HG02610 (cell line): ENCODE results near the gene CSMD2.

Source experiments
- ATAC-seq: cut with Tn5 transposase; IDR thresholded peaks from one replicate; pipeline ENCODE4 v1.9.1; 2021; ENCODE audit warnings: mild to moderate bottlenecking, moderate library complexity; ENCODE audit not compliant: unreplicated experiment

The CSMD2 gene

GRCh38 chr1:33777337-33777736, 387.7 kb downstream of the CSMD2 start:
- no peak for ATAC-seq

GRCh38 chr1:33768821-33769220, 396.2 kb downstream of the CSMD2 start:
- no peak for ATAC-seq

- ATAC-seq: no peak
These were observed 396.9 kb downstream of the CSMD2 start for GRCh38 chr1:33768106-33768505.

GRCh38 chr1:33764149-33764548, 400.9 kb downstream of the CSMD2 start:
- ATAC-seq: no peak

GRCh38 chr1:33763406-33763805, 401.6 kb downstream of the CSMD2 start:
- no peak for ATAC-seq

GRCh38 chr1:33762962-33763361, 402.1 kb downstream of the CSMD2 start:
- ATAC-seq: no peak

- no peak for ATAC-seq
These were observed 402.8 kb downstream of the CSMD2 start for GRCh38 chr1:33762109-33762830.

- ATAC-seq: no peak
These were observed 406.3 kb downstream of the CSMD2 start for GRCh38 chr1:33758698-33759097.

- no peak for ATAC-seq
These were observed 411.8 kb downstream of the CSMD2 start for GRCh38 chr1:33753087-33753856.

- ATAC-seq: no peak
These were observed 419.1 kb downstream of the CSMD2 start for GRCh38 chr1:33745942-33746341.

- no peak for ATAC-seq
These were observed 421.6 kb downstream of the CSMD2 start for GRCh38 chr1:33743221-33743998.

- no peak for ATAC-seq
These were observed 422.4 kb downstream of the CSMD2 start for GRCh38 chr1:33742663-33743062.

GRCh38 chr1:33741749-33742148, 423.3 kb downstream of the CSMD2 start:
- ATAC-seq: no peak

GRCh38 chr1:33740040-33740744, 424.8 kb downstream of the CSMD2 start:
- ATAC-seq: no peak

- no peak for ATAC-seq
These were observed 426.1 kb downstream of the CSMD2 start for GRCh38 chr1:33738976-33739375.

GRCh38 chr1:33738536-33738935, 426.5 kb downstream of the CSMD2 start:
- no peak for ATAC-seq

- no peak for ATAC-seq
These were observed 428.5 kb downstream of the CSMD2 start for GRCh38 chr1:33736496-33736895.

- ATAC-seq: no peak
These were observed 429.4 kb downstream of the CSMD2 start for GRCh38 chr1:33735624-33736023.

GRCh38 chr1:33727310-33727709, 437.7 kb downstream of the CSMD2 start:
- ATAC-seq: no peak

GRCh38 chr1:33726274-33726804, 438.7 kb downstream of the CSMD2 start:
- no peak for ATAC-seq
